A673 (cell line): ENCODE measurements around the gene MYO5B.

Experiments used
- CTCF ChIP-seq: fragments of 300-800, 200-600 bp; sonication (generic); conservative IDR thresholded peaks from 2 replicates; pipeline ENCODE4 v1.5.1; 2017; ENCODE audit warnings: low read depth, mild to moderate bottlenecking, antibody characterized with exemption, low read length, moderate library complexity, mixed read lengths
- EZH2 ChIP-seq: fragments of 200-600 bp; sonication (generic); IDR thresholded peaks from 2 replicates; pipeline ENCODE4 v1.6.1; 2017; ENCODE audit warnings: borderline replicate concordance, low read depth, mild to moderate bottlenecking, mixed read lengths, antibody characterized with exemption, low read length; ENCODE audit not compliant: poor library complexity, severe bottlenecking

- TF ChIP-seq EZH2 (no peak), CTCF (no peak)
Measured at GRCh38 chr18:49894517-49895226, 300.3 kb downstream of the MYO5B start.
